K562 (cell line): ENCODE data around the gene NISCH. TPM values are rescaled to one million over a fixed set of nuclear protein-coding genes. Genes with fewer than 3 reads are reported as not detected.
A peak's percentile ranks its signal among the peaks of the same experiment; 100 is the strongest.

Source experiments
- ATAC-seq: fragments of 200-7000 bp; cut with Tn5 transposase; 3 replicates; pipeline ENCODE4 v1.9.1; 2020; ENCODE audit warnings: moderate library complexity
- BruUV-seq: library from RNA; stranded (reverse); fragments of 400-500 nt; replicated peaks from 2 replicates; lab custom pipeline; 2021; lab: Mats Ljungman, UMichigan
- CTCF ChIA-PET: fragments of 300-600 bp; formaldehyde crosslinking; extraction: SDS; loops from one replicate; lab custom pipeline; 2021; ENCODE audit warnings: low intra/inter-chr PET ratio; lab: Yijun Ruan, JAX
- POLR2A ChIA-PET: fragments of 300-600, 350-650 bp; sonication (Branson Sonifier 250); formaldehyde crosslinking; extraction: SDS; loops from one replicate; lab custom pipeline; 2021; ENCODE audit warnings: antibody characterized with exemption, inconsistent platforms; lab: Yijun Ruan, JAX
- DNase-seq, 4 experiments: peaks; one replicate each; pipeline versions ENCODE4 v3.0.0 to v3.0.0-alpha.2; 2011 to 2018; ENCODE audit warnings: low spot score in 3 of 4, mixed read lengths in 3 of 4; ENCODE audit errors: extremely low read depth in 1 of 4
- FAIRE-seq: peaks from 2 replicates; lab custom pipeline; 2011; peaks lifted over from hg19 to GRCh38; lab: Jason Lieb, UNC
- H2AFZ ChIP-seq: 2 replicates; pipeline ENCODE4 v1.6.0; 2011; ENCODE audit warnings: low read depth, low read length, control low read depth, inconsistent platforms
- H3K27ac ChIP-seq: fragments of 200-600 bp; 3 replicates; pipeline ENCODE4 v1.8.0; 2011; ENCODE audit warnings: low read depth, mild to moderate bottlenecking, control low read depth, inconsistent platforms, low read length, moderate library complexity, mixed read lengths; ENCODE audit errors: extremely low read depth
- H3K27me3 ChIP-seq, 2 experiments: fragments of 300-600 bp in 1 of 2; 2 replicates in 1 of 2; 3 replicates in 1 of 2; pipeline versions ENCODE4 v1.6.0 to v1.8.0; 2011; ENCODE audit warnings: inconsistent platforms in 2 of 2, low read length in 2 of 2, mild to moderate bottlenecking in 1 of 2, mixed read lengths in 1 of 2, moderate library complexity in 1 of 2; ENCODE audit not compliant: control insufficient read depth in 2 of 2, insufficient read depth in 2 of 2
- H3K36me3 ChIP-seq: fragments of 300-600 bp; 3 replicates; pipeline ENCODE4 v1.8.0; 2011; ENCODE audit warnings: mild to moderate bottlenecking, low read length, inconsistent platforms; ENCODE audit not compliant: control insufficient read depth, insufficient read depth
- H3K4me1 ChIP-seq, 2 experiments: fragments of 200-600 bp in 1 of 2; replicated peaks in 1 of 2; 2 replicates in 1 of 2; 3 replicates in 1 of 2; pipeline versions ENCODE4 v1.5.1 to v1.8.0; 2011; ENCODE audit warnings: inconsistent platforms in 2 of 2, low read length in 2 of 2, mild to moderate bottlenecking in 1 of 2, mixed read lengths in 1 of 2, moderate library complexity in 1 of 2; ENCODE audit not compliant: control insufficient read depth in 2 of 2, insufficient read depth in 2 of 2
- H3K4me2 ChIP-seq: 2 replicates; pipeline ENCODE4 v1.6.1; 2011; ENCODE audit warnings: low read length, control low read depth, inconsistent platforms, mixed read lengths; ENCODE audit not compliant: insufficient read depth
- H3K4me3 ChIP-seq: fragments of 200-600 bp; sonication (generic), shearing (Covaris generic); 2 replicates; pipeline ENCODE4 v1.5.1; 2016; ENCODE audit warnings: control low read depth, inconsistent platforms
- H3K79me2 ChIP-seq: fragments of 200-600 bp; 3 replicates; pipeline ENCODE4 v1.8.0; 2011; ENCODE audit warnings: low read length, inconsistent platforms; ENCODE audit not compliant: control insufficient read depth, insufficient read depth
- H3K9ac ChIP-seq, 2 experiments: 2 replicates each; pipeline versions ENCODE4 v1.6.0 to v1.6.1; 2011; ENCODE audit warnings: low read depth in 2 of 2, low read length in 2 of 2, control low read depth in 1 of 2, inconsistent platforms in 1 of 2, mild to moderate bottlenecking in 1 of 2, mixed read lengths in 1 of 2; ENCODE audit not compliant: insufficient read depth in 1 of 2
- H3K9me1 ChIP-seq: one replicate; pipeline ENCODE4 v1.6.0; 2011; ENCODE audit warnings: inconsistent platforms, mild to moderate bottlenecking, low read length, moderate library complexity; ENCODE audit not compliant: control insufficient read depth, insufficient read depth
- H3K9me3 ChIP-seq: replicated peaks from 2 replicates; pipeline ENCODE4 v1.5.1; 2011; ENCODE audit warnings: low read depth, low read length, inconsistent platforms; ENCODE audit not compliant: control insufficient read depth, insufficient read depth
- H4K20me1 ChIP-seq: replicated peaks from 2 replicates; pipeline ENCODE4 v1.6.1; 2011; ENCODE audit warnings: low read length, inconsistent platforms, mixed read lengths; ENCODE audit not compliant: control insufficient read depth, insufficient read depth
- ETV5 ChIP-seq: sonication (generic); formaldehyde crosslinking; IDR thresholded peaks from 2 replicates; pipeline ENCODE4 v1.4.0; 2020; ENCODE audit warnings: low read depth, mild to moderate bottlenecking, missing genetic modification reagents
- GMEB1 ChIP-seq: fragments of 250-450 bp; sonication (Bioruptor Pico); IDR thresholded peaks from 2 replicates; pipeline ENCODE4 v1.4.0; 2020; ENCODE audit warnings: mild to moderate bottlenecking
- SPI1 ChIP-seq: IDR thresholded peaks from 2 replicates; pipeline ENCODE4 v1.6.1; 2011; ENCODE audit warnings: low read depth, low read length, control low read depth, borderline replicate concordance
- SRSF7 ChIP-seq: fragments of 200-400 bp; formaldehyde crosslinking; optimal IDR thresholded peaks from 2 replicates; pipeline ENCODE3; 2017; ENCODE audit warnings: mild to moderate bottlenecking, low read depth, low read length
- THAP7 ChIP-seq: fragments of 250-450 bp; sonication (Bioruptor Pico); IDR thresholded peaks from 2 replicates; pipeline ENCODE4 v1.5.0; 2021
- WGBS: fragments of 100-300 bp; shearing (Covaris generic); methylation state at CpG from one replicate; pipeline ENCODE4 v1.1.6; 2016; ENCODE audit warnings: low coverage, mixed read lengths; ENCODE audit not compliant: insufficient coverage; ENCODE audit errors: missing lambda C conversion rate; 5-methylcytosine and 5-hydroxymethylcytosine counted together
- in situ Hi-C: fragments of 300-500 bp; cut with MboI; formaldehyde crosslinking; loops from 4 replicates; pipeline ENCODE4 v1.15.0; 2018; ENCODE audit warnings: inconsistent platforms, mixed read lengths
- intact Hi-C: fragments of 100-400 bp; cut with micrococcal nuclease; formaldehyde crosslinking; loops from 2 replicates; pipeline ENCODE4 v1.14.2; 2022
- polyA plus RNA-seq, 8 experiments: library from polyadenylated mRNA; depleted of rRNA in 4 of 8; stranded (reverse) in 5 of 8; unstranded in 3 of 8; fragments of >200 nt; fragmentation: Nextera tagmentation in 2 of 8; fragmentation: Illumina TruSeq in 1 of 8; extraction: Ambion mirVana in 2 of 8; extraction: Trizol in 1 of 8; gene quantifications; 2 replicates each; pipeline versions ENCODE4 v1.2.1 to v1.2.3, GENCODE V29; 2011 to 2014; ENCODE audit warnings: inconsistent platforms in 1 of 8, missing spikeins in 1 of 8
- total RNA-seq, 7 experiments: library from RNA; depleted of rRNA in 6 of 7; stranded (reverse); fragments of >200 nt in 6 of 7; fragmentation: Illumina TruSeq in 2 of 7; extraction: Trizol in 2 of 7; gene quantifications; 2 replicates each; pipeline versions ENCODE4 v1.2.1 to v1.2.3, GENCODE V29; 2011 to 2021; ENCODE audit warnings: low replicate concordance in 1 of 7

NISCH gene
- total and polyA plus RNA-seq, 9 of the 15 experiments (the other 6 are each of a cell fraction or from before 2014, with no cell fraction given) = 0.44 to 43.5 (median 23.4) TPM

GRCh38 chr3:52539010-52539653 lies 83.7 kb downstream of the NISCH start:
- no TSS peak for BruUV-seq

More at GRCh38 chr3:52539010-52539653, 83.7 kb downstream of the NISCH start:
- no peak for ATAC-seq
- no peak overlapping the region for H2AFZ ChIP-seq
- no peaks in the 10 kb centered on the region for H3K9me3 ChIP-seq
- no peaks in the 10 kb centered on the region for H3K27me3 ChIP-seq
- H3K79me2 ChIP-seq = peaks cover 65% of the 10 kb centered on the region
- H3K4me2 ChIP-seq = peak overlapping the region; percentile 74
- peak overlapping the region; percentile 11 to 25; a peak in 3 of 4 replicates for H3K9ac ChIP-seq
- no peak overlapping the region; the same call in 2 of the 3 replicates for H3K27ac ChIP-seq
- H3K9me1 ChIP-seq = no peaks in the 10 kb centered on the region
- H3K4me3 ChIP-seq = peak overlapping the region; percentile 21; the same call in 1 of the 2 replicates
- ChIA-PET CTCF (no interaction called here), POLR2A (interaction anchor here (0.7 kb wide), 1 partner anchor 160 kb away, joined by 3 read pairs; no protein-coding TSS in a partner anchor)
- WGBS = 41% methylated on average over 5 of the region's 5 CpGs
- H3K4me1 ChIP-seq = peaks cover 23 to 27% of the 10 kb centered on the region in 2 experiments
- H3K36me3 ChIP-seq = peaks cover 37% of the 10 kb centered on the region; the same call in 2 of the 3 replicates
- no peak for FAIRE-seq
- TF ChIP-seq GMEB1 (CRISPR knock-in tag) = no peak
- 0 out of 2 replicates have a peak, but pooled peaks have one; percentile 46 for TF ChIP-seq ETV5
- peak; percentile 60; the same call in 1 of the 2 replicates for TF ChIP-seq SPI1
- TF ChIP-seq THAP7 (CRISPR knock-in tag) = no peak
- TF ChIP-seq SRSF7 = no peak
- TF ChIP-seq, all 486 proteins: peak for 2
- H4K20me1 ChIP-seq = peaks cover 19% of the 10 kb centered on the region
- in situ Hi-C loops (no loop called here), intact Hi-C loops (no loop called here)
- DNase-seq = no peak
